AML-193 (cell line): ENCODE data around the gene GABRD.

ENCODE experiments used
- DNase-seq, 2 experiments: peaks; one replicate each; lab custom pipeline; 2025; lab: John Stamatoyannopoulos, UW

The GABRD gene

DNA sequence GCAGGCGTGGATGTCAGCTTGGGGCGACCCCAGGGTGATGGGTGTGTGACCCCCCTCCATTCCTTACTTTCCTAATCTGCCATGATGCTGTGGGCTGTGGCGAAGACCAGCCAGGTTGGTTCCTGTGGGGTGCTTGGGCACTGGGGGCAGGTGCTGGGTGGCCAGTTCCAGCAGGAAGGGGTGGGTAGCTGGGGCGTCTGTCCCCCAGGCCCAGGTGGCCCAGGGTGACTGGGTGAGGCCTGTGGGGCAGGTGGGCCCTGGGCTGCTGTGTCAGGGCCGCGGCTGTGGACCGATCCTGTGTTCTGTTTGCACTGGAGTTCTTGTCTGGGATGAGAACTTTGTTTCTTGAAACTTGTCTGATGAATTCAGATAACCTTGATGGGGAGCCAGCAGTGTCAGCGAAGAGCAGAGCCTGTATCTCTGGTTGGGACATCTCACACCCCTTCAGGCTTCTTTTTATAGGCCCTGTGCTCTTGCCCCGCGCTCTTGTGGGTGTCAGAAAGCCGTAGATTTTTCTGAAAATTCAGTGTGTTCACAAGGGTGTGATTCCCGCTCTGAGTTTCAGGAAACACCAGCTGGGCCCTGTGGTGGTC is 34.7 kb downstream of the GABRD start:
- no peak for DNase-seq

DNA sequence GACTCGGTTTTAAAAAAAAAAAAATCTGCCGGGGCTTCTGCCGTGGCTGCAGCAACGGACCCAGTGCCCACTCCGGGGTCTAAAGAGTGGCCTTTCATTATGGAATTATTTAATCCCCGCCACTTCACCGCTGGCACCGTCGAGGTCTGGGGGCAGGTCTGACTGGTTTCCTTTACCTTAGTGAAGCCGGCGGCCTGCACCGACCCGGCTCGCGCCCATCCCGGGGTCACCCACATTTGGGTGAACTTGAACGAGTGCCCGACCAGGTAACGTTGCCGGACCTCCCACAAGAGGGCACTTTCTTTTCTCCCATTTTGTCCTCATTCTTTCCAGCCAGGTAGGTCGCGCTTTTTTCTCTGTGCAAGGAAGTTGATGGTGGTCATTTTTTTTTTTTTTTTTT is 35.4 kb downstream of the GABRD start:
- no peak for DNase-seq

DNA sequence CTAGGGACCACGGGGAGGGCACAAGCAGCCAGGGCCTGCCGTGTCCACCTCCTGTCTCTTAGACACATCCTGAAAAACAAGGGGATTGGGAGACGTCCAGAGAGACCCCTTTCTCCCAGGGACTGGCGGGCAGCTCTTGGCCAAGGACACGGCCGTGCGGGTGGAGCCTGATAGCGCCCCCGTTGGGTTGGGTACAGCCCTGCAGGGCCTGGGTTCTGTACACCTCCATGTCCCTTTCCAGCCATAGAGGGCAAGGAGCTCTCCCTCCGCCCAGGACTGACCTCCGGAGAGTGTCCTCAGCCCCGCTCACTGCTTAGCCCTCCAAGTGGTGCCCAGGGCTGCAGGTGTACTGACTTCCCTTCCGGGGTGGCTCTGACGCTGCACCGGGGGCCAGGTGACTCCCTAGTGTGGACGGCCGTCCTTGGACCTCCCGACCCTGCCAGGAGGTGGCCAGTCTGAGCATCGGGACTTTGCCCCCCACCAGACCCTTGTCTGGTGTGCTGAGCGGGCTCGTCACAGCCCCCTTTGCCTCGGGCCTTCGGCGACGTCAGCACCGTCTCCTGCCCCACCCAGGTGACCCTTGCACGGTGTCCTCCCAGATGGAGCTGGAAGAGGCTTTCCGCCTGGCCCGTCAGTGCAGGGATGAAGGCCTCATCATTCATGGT is 36.9 kb downstream of the GABRD start:
- no peak for DNase-seq

DNA sequence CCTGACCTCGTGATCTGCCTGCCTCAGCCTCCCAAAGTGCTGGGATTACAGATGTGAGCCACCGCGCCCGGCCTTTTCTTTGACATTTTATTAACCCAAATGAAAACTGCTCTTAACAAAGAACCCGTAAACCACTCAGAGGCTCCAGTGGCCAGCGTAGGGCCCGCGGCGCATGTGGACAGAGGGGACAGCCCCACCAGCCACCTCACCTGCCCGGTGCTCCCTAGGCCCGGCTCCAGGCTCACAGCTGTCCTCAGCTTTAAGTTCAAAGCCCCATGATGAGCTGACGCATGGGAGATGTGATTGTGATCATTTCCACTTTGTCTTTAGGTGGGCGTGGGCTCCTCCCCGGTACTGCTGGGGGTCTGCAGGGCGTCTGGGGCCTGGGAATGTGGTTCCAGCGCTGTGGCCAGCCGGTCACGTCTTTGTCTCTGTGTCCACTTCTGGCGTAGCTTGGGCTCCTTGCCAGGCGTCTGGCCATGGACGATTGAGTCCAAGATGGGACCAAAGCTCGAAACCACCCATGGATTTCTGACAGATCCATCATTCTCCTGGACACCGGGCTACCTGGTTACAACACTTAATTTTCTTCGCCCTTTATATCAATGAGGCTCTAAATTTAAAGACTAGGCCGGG is 37.9 kb downstream of the GABRD start:
- no peak for DNase-seq

DNA sequence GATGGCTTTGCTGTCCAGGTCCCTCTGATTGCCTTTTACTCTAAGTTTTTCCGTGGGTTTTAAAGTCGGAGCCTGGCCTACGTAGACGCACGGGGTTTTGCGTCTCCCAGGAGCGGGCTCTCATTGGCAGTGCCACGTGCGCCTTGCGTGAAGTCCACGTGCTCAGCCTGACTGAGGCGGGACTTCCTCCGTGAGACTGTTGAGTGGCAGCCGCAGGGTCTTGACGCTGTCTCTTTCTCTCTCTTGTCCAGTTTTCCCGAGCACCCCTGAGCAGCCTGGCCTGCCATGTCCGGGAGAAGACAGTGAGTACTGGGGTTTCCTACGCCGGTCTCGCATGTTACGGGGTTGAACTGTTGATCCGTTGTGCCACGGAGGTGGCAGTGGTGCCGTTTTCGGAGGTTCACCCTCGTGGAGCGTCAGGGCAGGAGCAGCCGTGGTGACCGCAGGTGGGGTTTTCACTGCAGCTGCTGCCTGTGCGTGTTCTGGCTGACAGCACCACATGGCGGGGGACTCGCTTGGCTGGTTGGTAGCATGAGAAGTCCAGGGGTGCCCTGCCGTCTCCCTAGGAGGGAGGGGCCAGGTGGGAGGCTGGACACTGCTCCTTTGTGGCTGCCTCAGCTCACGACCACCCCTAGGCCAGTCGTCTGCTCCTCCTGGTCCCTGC is 40.3 kb downstream of the GABRD start:
- DNase-seq = no peak

DNA sequence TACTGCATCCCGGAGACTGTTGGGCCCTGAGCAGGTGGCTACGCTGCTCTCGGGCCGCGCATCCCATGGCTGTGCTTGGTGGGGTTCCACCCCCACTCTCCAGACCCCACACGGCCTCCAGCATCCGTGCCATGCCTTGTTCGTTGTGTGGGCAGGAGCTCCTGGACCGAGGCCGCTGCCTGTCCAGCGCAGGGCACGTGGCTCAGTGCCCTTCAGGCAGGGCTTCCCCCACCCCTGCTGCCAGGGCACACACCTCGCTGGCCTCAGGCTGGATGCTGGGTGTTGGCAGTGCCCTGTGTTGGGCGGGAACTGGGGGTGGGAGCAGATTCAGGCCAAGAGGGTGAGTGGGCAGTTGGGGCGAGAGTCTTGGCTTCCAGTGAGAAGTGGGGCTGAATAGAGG is 40.9 kb downstream of the GABRD start:
- DNase-seq = no peak

DNA sequence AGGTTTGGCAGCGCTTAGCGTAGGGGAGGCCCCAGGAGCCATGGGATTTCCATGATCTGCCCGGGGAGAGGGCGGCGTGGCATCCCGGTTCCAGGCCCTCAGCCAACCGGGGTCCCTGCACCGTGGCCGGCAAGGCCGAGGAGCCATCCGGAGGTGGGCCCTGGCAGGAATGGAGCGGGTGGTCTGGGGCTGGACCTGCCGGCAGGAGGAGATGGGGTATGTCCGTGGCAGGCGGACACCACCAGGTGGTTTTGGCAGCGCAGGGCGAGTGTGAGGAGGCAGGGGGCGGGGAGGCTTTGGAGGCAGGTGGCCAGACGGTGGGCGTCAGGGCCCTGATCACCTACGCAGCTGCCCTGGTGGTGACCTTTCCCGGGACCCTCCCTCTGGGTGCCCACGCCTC is 41.4 kb downstream of the GABRD start:
- DNase-seq = no peak

DNA sequence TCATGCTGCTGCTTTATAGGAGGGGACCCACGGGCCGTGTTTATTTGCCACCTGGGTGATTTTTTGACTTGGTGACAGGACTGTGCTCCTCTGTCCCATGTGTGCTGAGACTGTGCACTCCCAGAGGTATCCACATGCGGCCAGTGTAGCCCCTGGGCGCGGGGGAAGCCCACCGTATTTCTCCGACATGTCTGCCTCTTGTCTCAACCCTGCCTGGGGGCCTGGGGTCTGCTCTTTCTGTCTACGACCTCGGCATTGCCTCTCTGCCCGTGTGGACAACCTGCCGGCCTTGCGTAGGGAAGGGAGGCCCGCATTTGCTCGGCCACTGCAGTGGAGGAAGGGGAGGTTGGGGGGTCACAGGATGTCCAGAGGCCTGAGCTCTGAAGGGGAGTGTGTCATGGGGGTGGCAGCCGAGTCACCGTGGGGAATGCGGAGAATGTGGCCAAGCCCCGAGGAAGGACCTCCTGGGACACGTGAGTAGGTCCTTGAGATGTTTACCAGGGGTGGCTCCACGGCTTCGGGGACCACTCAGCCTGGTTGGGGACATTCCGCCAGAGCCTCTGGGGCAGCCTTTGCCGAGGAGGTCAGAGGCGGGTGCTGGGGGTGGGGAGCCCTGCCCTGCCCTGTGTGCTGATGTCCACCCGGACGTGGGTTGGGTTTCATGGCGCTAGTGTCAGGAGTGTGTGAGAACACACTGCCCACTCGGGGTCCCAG is 42.1 kb downstream of the GABRD start:
- DNase-seq = no peak

DNA sequence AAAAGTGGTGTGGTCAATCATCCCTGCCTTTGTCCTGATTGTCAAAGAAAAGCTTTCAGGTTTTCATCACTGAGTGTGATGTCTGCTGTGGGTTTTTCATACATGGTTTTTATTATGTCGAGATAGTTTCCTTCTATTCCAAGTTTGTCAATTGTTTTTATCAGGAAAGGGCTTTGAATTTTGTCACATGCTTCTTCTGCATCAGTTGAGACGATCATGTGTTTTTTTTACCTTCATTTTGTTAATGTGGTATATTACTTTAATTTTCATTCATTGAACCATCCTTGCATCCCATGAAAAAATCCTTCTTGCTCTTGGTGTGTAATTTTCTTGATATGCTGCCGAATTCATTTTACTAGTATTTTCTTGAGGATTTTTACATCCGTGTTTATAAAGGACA is 46.6 kb downstream of the GABRD start:
- no peak for DNase-seq

DNA sequence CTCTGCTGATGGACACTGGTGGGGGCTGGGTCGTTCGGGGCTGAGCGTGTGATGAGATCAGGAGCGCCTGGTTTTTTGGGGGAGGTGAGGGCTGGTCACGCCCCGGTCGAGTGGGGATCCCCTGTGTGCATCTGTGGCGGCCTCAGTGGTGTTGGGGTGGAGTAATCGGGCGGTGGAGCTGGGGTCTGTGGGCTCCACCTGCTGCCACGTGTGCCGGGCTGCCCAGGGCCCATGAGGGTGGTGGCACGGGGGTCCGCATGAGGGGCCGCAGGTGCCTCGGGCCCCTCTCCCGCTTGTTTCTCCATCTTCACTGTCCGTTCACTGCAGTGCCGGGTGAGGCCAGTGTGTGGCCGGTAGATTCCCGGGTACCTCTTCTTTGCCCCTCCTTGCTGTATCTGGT is 48.2 kb downstream of the GABRD start:
- no peak for DNase-seq

DNA sequence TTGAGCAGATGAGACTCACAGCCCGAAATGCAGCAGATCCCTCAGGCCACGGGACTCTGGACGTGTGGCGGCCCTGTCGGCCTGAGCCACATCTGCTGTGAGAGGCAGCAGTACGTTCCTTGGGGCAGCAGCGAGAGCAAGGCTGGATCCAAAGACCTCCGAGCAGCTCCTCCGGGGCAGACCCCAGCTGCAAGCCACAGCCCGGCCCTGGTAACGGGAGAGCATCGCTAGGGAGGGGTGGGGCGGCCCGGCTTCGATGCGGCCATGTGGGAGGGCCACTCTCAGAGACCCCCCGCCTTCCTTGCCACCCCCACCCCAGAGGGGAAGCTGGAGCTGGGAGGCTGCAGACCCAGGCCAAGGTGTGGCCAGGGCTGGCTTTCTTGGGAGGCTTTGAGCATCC is 48.8 kb downstream of the GABRD start:
- no peak for DNase-seq

DNA sequence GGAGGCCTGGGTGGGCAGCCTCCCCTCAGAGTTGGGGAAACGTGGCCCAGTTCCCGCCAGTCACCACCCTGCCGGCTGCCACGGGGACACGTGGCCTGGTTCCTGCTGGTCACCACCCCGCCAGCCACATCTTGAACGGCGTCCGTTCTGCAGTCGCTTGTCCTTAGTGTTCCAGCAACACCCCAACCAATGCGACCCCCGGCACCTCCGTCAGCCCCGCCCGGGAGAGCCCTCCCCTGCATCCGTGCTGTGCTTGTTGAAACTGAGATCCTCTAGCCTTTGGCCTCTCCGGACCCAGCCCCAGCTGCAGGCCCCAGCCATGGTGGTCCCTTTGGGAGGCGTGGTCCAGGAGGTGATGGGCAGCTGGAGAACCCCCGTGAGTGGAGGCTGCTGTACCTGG is 49.8 kb downstream of the GABRD start:
- DNase-seq = no peak

DNA sequence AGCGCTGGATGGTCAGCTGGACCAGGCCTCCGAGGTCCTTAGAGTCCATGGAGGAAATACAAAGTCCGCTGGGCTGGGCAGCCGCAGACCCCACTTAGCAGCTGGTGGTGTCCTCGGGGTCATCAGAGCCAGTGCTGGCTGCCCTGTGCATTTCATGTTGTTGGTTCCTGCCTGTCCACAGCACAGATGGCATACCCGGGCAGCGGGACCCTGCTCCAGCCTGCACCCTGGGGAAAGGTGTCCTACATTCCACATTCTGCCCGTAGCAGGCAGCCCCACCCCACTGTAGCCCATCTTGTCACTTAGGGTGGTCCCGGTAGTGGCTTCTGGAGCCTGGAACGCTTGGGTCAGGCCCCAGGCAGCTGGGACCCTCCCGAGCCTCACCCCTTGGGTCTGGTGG is 50.9 kb downstream of the GABRD start:
- no peak for DNase-seq

DNA sequence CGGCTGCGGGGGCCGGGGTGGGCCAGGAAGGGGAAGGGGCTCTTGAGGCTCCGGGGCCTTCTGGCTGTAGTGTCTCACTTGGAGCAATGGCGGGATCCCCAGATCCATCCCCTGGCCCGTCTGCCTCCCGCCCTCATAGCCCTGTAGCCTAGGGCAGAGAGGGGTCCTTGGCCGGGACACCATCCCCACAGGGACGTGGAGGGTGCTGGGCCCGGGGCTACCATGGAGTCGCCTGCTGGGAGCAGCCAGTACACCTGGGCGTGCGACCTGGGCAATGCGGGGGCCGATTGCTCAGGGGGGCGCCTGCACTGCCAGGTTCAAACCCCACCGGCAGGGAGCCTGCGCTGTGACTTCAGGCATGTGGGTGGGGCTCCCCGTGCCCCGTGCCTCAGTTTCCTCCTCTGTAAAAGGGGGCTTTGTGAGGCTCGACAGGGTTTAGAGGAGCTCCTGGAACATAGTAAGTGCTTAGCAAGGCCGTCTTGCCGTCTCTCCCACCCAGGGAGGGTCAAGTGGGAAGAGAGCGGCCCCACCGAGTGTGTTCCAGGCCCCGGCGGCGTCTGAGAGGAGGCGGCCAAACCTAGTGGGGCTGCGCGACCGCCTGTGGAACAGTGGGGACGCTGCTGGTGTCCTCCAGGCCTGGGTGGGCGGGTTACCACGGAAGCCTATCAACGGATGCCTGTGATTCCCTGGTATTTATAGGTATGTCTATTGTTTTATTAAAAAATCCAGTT is 51.8 kb downstream of the GABRD start:
- no peak for DNase-seq

DNA sequence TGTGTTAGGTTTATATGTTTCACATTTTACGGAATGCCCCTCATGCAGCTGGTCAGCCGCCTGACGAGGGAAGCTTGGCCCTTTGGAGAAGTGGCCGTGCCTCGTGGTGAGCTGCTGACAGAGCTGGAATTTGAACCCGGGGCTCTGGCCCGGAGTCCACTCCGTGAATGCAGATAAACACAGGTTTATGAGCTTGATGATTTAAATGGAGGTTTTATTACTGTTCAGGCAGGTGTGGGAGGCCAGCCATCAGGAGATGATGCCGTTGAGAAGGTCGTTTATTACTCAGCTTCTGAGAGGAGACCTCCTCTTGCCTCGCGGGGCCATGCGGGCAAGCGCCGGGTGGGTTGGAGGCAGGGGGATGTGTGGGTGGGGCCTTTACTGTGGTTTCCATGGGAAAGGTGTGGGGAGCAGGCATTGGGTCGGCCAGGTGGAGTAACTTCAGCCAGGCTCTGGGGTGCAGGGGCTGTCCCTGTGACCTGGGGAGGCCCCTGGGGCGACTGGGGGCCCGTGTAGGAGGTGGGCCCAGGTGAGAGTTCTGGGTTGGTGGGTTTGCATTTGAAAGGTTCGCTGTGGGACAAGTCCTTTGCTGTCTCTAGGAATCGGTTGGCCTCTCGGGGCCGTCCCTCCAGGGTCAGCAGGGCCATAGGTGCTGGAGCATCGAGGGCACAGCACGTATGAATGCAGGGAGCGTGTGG is 53.1 kb downstream of the GABRD start:
- DNase-seq = no peak

DNA sequence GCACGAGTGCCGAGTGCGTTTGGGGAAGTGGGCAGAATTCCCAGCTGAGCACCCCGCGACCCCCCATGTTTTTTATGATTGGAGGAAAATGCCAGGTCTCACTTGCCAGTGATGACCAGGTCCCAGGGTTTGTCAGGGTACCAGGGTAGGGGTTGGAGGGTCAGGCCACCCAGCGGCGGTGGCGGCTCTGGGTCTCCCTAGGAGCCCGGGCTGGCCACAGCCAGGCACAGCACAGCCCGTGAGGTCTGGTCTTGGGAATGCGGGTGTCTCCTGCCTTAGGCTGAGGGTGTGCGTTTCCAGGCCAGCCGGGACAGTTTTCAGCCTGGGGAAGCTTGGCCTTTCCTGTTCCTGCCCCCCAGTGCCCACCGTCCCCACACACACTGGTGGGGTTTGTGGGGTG is 53.7 kb downstream of the GABRD start:
- DNase-seq = no peak

DNA sequence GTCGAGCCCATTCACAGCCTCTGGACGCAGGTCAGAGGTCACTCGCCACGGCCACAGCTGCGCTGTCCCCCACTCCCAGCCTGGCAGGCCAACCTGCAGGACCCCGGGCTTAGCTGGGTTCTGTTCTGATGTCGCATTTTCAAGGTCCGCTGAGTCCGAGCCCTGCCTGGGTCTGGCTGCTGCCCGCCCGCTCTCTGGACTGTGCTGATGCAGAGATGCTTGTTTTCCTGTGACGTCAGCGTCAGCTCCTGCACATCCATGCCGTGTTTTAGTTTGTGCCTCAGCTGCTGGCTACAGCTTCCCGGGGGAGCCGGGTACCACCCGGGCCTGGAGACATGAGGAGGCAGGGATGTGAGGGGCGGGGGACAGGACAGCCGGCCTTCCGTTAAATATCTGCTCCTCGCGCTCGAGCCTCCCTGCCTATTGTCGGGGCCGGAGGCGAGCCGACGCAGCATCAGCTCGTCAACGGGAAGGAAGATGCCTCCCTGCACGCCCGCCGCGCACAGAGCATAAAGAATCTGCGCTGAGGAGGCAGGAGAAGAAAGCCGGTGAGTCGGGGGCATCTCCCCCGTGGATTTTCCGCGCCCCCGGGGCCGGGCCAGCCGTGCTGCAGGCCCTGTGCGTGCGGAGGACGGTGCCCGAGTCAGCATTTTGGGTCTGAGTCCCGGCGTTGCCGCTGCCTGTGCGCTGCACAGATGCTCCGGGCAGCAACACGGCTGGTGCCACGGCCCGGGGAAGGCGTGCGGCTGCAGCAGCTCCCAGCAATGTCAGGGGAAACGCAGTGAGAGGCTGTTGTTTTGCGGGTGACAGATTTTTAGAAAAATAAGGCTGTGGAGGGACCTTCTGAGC is 54.5 kb downstream of the GABRD start:
- DNase-seq = no peak

DNA sequence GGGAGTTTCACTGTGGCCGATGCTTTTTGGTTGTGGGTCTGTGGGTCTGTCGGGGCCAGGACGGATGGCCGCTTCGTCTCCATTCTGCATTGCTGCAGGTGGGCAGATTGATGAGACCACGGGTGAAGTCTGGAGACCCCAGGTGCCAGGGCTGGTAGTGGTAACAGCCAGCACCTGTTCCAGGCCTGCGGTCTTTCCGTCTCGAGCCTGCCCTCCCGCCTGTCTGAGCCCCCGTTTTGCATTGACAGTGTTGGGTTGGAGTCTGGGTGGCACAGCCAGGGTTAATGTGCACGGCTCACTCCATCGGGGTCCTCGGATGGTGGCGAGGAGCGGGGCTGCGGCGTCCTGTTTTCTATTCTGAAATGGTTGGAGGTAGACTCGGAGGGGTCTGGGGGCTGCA is 55.3 kb downstream of the GABRD start:
- no peak for DNase-seq

DNA sequence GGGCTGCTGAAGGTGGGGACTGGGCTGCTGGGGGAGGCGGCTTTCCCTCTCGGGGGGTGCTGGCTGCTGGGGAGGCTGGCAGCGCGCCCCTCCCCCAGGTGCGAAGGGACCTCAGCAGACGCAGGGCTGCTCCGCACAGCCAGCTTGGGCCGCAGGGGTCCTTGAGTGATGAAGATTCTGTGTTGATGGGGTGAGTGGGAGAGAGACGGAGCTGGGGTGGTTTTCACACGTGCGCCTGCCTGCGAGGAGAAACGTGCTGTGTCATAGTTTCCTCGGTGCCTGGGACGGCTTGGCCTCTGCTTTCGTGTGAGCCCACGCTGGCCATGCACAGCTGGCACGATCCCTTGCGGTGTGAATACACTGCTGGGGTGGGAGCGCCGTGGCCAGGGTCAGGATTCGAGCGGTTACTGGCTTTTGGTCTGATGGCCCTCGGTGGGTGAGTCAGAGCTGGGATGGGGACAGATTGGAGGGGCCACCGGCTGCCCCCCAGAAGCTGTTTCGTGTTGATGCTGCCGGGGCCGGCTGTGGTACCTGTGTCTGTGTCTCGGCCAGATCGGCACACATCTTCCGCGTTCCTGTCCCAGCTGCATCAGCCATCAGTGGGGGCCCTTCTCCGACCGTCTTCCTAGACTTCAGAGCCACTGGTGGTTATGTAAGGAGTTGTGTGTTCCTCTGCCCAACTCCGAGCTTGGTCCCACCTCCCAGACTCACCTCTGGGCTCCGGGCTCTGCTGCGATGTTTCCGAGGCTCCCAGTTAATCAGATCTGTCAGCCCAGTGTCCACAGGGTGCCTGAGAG is 56.0 kb downstream of the GABRD start:
- DNase-seq = no peak

DNA sequence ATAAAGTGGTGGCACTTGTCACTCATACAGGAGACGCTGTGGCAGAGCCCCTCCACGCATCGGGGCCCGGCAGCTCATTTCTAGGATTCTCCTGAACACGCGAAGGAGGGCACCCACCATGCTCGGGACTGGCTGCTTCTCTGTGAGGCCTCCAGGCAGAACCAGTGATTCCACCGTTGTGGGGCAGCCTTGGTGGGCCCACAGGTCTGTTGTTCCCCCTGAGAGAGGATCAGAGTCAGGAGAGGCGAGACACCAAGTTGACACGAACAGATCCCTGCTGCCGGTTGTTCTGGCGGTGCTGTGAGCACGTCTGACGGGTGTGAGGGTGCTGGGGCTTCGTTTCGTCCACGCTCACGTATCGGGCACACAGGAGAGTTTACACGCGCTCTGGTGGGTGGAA is 57.7 kb downstream of the GABRD start:
- no peak for DNase-seq
